HUDEP-2 (cell line): ENCODE data around the gene CYBA.

ENCODE experiments used
- DNase-seq, 76 experiments: peaks; one replicate each; lab custom pipeline; 2025; ENCODE audit not compliant: unreplicated experiment in 76 of 76; lab: John Stamatoyannopoulos, UW

CYBA gene

DNA sequence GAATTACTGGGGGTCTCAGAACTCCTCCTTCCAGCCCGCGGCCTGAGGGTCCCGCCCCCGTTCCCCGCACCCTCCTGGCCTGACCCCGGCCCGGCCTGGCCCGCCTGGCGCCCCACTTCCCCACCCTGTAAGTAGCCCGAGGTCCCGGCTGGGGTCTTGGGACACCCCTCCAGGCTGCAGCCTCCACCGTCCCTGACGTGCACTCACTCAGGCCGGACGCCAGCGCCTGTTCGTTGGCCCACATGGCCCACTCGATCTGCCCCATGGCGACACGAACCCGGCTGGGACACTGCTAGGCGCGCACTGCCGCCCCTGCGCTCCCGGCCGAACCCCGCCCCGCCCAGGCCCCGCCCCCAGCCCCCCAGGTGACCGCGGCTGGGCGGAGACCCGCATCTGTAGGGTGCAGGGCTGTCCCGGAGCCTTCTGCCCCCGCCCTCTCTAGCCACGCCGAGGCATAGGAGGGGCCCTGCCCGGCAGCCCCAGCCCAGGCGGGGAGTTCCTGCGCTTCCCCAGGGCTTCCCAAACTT is at the start of gene CYBA:
Gene CYBA, minus strand, starts transcription at position 305 of the 527 bp plus-strand sequence. Its CDS starts 40 bp downstream, at position 265.
- peak in 65 of 76 experiments; percentile 7 to 85 (median 61) for DNase-seq

DNA sequence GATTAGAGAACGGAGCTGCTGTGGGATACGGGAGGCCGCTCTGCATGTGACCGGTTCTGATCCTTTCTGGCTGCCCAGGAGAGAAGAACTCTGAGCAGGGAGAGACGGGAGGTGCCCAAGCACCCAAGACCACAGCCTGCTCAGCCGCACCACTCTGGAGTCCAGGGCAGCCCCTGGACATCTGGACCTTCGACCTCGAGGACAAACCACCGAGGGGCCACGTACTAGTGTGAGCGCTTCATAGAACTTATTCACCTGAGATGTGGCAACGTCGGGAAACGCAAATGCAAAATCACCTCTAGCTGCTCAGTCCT is 49.4 kb upstream of the CYBA start:
- no peak for DNase-seq

DNA sequence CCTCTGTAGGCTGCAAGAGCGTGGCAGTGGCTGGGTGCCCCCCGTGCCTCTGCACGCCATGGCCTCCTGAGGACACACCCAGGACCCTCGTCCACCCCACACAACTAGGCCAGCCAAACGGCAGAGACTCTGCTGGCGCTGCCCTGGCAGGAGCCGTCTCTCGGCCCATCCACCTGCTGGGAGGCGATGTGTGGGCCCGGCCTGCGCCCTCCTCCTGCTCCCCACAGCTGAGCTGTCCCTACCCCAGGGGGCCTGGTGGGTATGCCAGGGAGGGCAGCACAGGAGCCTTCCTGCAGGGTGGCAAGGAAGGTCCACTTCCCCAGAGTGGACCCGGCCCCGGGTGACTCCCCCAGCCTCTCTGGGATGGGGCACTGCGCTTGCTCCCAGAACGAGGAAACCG is 48.3 kb upstream of the CYBA start:
- no peak for DNase-seq

DNA sequence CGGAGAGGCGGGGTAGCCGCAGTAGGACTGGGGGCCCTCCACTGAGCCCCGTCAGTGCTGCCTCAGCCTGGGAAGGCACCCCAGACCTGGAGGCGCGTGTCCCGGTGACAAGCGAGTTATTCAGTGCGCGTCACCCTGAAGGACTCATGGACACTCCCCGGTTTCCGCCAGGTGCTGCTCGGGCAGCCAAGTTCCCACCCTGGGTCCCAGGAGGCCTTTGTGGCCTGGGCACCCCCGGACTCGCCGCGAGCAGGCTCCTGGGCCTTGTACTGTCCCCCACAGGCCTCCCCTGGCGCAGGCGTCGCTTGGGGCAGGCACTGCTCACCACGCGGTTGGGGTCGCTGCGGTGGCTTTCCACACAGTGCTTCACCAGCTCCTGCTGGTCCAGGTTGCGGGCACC is 47.8 kb upstream of the CYBA start:
- no peak for DNase-seq

DNA sequence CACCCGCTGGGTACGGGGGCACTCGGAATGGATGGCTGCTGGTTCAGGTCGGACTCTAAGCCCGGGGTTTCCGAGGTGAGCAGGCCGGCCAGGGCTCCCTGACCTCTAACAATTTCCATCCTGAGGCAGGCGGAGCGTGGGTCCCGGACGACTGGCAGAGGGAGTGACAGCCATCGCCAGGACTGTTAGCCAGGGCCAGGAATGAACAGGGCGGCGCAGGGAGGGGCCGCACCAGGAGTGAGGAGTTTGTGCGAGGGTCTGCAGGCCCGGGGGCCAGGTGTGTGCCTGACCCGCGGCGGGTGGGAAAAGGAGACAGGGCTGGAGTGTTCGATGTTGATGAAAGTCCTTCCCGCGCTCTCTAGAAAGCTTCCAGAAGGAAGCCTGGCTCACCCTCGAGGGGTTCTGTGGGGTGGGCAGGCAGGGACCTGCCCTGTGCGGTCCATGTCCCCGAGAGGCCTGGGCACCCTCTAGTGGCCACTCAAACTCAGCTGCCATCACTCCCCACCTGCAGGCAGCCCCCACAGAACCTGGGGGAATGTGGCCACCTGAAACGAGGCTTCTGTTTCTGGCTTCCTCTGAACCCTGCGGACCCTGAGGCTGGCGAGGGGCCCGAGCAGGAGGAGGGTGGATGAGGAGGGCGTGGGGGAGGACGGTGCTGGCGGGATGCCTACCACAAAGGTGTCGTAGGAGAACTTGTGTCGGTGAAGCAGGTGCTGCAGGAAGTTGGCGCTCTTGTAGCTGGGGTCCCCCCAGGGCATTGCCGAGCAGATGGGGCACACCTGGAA is 47.2 kb upstream of the CYBA start:
- no peak for DNase-seq

DNA sequence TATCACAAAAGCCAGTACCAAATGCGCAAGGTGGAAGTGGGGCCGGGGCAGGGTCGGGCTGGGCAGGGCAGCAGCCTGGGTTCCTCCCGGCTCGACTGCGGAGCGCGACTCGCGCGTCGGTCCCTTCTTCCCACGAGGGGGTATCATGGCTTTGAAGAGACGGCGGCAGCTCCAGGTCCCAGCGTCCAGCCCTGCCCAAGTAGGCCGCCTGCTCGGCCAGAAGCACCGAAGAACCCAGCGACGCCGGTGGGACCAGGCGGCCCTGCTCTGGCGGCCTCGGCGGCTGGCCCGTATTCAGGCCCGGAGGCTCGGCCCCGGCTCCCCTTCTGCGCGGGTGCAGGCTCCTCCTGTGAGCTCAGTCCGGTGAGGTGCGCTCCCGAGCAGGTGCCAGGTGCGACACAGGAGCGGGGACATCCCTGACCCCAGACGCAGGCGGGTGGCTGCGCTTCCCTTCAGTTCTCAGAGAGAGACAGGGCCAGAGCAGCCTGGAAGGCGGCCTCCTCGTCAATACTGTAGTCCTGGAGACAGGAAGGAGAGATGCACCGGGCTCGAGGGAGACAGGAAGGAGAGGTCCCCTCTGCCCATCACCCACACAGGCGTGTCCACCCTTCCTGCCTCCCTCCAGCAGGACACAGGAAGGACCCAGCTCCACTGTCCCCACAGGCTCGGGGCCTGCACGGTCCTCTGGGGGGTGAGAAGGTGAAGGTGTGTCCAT is 46.4 kb upstream of the CYBA start:
- DNase-seq, result no peak

DNA sequence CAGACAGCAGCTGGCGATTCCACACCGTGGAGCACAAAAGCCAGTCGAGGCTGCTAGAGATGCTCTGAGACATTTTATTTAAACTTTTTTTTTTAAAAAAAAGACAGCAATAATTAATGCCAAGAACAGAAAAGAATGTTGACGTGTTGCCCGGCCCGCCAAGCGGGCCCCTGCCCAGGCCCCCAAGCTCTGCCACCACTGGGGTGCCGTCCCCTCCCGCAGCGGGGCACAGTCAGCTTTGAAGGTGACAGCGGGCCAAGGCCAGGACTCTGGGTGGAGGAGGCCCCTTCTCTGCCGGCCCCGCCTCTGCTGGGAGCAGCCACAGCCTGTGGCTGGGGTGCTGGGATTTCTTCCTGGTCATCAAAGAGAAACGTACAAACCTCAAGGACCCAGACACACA is 45.6 kb upstream of the CYBA start:
- no peak for DNase-seq

DNA sequence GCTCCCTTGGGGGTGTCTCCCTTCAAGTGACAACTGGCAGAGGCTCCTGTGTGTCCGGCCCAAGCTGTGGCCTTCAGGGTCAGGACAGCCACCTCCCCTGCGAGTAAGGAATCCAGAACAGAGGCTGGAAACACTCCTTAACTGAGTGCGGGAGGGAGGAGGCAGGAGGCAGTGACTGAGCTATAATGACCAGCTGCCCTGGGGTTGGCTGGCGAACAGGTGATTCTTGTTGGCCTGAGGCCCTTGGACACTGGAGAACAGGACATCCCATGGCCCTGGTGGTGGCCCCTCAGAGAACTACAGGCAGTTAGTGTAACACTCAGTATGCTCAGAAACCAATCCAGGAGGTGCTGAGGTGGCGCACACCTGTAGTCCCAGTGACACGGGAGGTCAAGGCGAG is 44.9 kb upstream of the CYBA start:
- no peak for DNase-seq

DNA sequence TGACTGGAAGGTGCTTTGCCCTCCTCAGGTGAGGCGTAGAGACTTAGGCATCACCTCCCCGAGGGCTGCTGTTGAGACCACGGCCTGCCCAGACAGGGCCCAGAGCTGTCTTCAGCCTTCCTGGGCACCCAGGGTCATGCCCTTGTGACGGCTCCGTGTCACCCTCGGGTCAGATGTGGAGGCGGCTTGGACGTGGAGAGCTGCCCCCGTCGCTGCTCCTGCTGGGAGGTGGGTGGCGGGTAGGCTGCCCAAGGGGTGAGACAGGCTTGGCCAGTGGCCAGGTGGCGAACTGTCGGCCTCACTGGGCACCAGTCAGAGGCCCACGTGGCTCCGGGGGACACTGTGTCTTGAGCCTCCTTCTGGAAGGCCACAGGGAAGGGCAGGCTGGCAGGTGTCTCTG is 44.4 kb upstream of the CYBA start:
- no peak for DNase-seq

DNA sequence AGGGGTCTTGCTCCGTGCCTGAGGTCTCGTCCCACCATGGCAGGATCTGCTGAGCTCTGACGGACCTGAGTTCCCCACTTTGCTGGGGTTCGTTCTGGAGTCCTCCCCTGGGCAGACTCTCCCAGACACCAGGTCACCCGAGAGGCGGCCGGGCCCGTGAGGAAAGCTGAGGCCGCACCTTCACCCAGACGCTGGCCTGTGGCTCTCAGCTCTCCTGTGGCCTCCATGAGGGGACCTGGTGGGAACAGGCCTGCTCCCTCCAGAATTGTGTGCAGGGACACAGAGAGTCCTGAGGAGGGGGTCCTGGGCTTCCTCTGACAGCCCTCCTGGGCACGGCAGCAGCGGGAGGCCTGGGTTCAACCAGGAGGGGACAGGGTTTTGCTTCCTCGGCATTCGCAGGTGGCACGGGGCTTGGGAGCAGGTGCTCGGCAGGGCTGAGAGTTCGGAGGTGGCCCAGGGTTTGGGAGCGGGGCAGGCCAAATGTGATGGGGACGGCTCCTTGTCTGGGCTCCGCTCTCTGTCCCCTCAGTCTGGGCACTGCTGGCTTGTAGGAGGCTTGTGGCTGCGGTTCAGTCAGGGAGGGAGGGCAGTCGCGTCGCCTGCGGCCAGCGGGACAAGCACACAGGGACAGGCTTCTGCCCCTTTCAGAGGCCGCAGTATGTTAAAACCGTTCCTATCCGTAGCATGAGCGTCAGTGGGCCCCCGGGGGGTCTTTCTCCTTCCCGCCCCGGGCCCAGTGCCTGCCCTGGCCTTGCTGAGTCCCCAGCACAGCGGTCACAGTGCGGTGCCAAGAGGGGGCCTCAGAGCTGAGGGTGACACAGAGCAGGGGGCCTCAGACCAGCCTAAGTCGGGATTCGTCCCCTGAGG is 43.6 kb upstream of the CYBA start:
- no peak for DNase-seq

DNA sequence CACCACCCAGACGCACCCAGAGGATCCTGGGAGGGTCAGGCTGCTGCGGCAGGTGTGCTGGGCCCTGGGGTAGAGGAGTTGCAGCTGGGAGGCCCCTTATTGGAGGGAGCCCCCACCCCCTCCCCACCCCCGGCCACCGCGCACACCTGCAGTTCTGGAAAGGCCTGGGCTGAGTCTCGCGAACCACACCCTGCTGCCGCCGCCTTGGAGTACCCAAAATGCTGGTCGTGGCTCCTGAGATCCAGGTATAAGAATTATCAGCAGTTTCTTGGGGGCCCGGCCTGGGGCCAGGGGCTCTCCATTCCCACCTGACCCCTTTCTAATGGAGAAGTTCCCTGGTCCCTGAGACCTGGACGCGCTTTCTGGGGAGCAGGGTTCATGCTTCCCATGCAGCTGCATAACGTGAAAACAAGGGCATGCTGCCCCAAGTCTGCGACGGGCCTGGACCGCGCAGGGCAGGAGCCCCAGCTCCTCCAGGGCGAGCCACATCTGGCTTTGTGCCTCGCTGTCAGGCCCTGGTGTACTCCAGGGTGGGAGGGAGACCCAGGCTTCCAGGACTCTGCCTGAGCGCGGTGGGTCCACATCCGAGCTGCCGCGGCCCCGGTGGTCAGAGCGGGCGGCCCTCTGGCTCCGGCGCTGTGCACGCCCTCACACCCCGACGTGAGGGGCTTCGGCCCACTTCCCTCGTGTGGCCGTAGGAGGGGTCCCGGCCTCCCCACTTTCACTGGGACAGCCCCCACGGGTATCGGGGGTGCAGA is 42.7 kb upstream of the CYBA start:
- DNase-seq, result no peak

DNA sequence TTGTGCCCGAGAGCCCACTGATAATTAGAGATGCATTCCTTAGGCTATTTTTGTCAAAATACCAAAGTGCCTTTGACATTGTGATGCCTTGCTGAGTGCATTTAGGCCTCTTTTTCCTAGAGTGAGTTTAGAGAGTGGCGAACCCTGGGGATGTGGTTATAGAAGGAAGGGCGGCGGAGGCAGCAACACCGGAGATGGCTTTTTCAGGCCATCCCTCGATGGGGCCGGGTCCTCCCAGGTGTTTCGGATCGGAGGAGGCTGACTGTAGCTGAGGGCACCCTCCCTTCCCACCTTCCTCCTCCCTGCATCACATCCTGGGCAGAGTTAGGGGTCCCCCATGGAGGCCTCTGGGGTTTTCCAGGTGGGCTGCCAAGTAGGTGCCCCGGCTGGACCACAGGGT is 42.0 kb upstream of the CYBA start:
- no peak for DNase-seq

DNA sequence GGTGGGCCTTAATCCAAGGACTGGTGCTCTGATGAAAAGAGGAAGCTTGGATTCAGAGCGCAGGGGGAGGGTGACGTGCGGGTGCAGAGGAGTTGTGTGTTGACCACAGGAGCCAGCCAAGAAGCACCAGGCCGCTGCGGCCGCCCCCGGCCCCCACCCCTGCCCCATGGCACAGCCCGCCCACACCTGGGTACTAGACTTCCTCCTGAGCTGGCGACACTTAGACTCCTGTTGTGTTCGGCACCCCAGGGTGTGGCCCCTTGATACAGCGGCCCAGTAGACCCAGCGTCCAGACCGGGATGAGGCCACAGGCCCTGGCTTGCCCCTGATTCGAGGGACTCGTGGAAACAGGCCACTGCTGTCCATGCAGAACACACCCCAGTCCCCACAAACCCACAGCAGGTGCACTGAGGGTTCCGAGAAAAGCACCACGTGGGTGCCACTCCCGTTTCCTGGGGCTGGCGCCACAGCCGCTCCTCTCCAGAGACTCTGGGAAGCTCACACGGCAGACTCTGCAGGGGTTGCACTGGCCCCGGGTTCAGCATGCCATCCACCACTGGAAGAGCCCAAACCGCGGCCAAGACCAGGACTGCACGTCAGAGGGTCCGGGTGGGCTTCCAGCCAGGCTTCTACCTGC is 41.2 kb upstream of the CYBA start:
- peak in 14 of 76 experiments; percentile 14 to 52 (median 30) for DNase-seq

DNA sequence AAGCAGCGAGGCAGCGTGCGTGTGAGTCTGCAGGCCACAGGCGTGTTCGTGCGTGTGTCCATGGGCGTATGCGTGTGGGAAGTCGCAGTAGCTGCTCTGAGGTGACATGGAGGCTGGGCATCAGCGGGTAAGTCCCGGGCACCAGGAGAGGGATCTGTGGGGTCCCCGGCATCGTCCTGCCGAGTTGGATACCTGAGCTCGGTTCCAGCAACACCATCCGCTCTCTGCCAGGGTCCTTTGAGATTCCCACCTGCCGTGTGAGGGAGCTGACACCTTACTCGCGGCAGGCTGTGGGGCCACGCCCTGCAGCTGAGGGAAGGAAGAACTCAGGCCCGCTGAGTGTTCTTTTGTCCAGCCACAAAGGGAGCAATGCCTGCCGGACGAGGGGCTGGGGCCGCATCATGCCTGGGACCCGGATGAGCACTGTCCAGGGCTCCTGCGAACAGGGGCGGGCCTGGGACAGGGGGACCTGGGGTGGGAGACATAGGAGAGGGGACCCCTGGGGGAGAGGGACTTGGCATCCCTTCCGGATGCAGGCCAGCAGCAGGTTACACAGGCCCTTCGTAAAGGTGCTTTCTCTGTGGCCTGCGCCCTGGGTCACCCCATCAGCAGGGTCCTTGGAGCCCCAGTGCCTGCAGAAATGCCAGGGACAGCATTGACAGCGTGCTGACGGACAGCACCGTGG is 40.4 kb upstream of the CYBA start:
- DNase-seq, result no peak

DNA sequence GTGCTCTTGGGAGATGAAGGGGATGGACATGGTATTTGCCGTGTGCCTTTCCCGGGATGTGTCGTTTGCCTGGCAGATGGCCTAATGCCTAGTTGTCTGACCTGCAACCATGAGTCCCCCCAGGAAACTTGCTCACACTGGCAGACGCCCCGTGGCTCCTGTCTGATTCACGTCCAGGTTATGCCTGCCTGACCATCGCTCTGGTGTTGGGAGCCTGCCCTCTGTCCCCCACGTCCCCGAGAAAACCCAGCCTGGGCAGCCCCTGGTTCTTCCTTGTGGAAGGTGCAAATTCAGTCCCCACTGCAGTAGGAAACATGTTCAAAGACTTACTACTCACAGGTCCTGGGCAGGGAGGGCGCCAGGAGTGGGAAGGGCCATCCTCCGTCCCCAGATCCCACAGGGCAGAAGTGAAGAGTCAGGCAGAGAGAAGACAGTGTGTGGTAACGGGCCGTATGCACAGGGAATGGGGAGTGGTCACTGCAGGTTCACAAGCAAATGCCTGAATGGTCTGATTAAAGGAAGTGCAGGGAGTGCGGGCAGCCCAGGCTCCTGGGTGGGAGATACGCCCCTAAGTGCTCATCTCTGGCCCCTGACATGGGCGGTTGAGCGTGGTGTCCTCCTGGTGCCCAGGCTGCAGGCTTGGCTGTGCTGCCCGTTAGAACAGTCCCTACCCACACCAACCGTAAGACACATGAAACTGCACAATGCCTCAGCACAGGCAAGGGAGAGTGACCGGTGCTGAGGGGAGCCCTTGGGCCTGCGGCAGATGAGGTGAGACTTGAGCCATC is 39.7 kb upstream of the CYBA start:
- DNase-seq, result no peak

DNA sequence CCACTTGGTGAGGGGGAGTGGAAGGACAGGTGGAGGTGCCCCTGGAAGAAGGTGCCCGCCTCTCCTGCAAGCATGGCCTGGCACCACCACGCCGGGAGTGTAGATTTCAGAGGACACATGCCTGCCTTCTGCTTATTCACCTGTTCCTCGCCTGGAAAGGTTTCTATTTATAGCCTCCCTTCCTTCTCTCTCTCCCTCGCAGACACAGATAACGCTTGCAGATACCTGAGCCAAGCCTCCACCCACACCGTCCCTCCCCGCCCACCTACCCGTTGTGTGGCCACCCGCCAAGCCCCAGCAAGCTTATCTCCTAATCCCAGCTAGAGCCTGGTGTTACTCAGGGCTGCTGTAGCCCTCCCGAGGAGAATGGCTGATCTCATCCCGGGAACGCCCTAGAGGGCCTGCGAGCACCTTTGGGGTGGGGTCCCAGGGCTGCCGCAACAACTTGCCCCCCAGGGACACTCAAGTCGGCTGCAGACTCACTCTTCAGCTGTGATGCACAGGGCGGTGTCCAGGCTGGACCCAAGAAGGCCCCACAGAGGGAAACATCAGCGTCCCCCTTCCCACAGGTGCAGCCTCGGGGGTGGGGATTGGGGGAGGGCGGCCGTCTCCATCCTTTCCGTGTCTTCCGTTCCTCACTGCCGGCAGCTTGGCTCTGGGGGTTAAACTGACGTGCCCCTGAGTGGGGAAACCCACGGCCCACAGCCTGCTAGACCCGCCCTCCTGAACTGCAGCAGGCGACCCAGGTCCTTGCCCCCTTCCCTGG is 37.3 kb upstream of the CYBA start:
- DNase-seq, result peak in 74 of 76 experiments; percentile 6 to 93 (median 84)

DNA sequence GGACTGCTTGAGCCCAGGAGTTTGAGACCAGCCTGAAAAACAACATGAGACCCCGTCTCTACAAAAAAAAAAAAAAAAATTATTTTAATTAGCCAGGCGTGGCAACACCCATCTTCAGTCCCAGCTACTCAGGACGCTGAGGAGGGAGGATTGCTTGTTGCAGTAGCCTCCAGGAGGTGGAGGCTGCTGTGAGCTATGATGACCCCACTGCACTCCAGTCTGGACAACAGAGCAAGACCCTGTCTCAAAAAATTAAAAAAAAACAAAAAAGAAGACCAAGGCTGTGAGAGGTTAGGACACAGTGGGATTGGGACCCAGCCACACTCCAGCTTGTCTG is 36.8 kb upstream of the CYBA start:
- peak in 4 of 76 experiments; percentile 27 to 37 (median 32) for DNase-seq

DNA sequence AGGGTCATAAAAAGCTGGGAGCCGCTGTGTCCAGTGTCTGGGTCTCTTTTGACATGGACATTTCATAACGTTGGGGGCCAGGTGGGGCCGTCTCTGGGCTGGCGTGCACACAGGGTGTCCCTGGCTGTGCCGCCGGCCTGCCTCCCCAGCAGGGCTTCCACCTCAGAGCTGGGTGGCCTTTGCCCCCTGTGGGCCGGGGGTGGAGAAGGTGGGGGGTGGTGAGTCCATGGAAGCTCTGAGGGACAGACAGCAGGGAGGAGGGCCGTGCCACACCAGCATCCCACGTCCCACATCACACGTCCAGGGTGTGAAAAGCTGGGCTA is 36.4 kb upstream of the CYBA start:
- DNase-seq, result no peak
